ENCODE results near the gene ISG20L2.

Gene ISG20L2

GRCh38 chr1:156692925-156693847, 35.4 kb downstream of the ISG20L2 start:
- peak; percentile 75 for DNase-seq (ENCODE audit: low read depth)
- TF ChIP-seq CTCF (IDR thresholded peaks at IDR 0.05; ENCODE audit: insufficient read depth, low read depth, low read length, missing control alignments) = no peak
- no peak overlapping the region for H3K4me3 ChIP-seq (ENCODE audit: low read length)

GRCh38 chr1:156692441-156692924, 36.1 kb downstream of the ISG20L2 start:
- TF ChIP-seq CTCF (IDR thresholded peaks at IDR 0.05; ENCODE audit: insufficient read depth, low read depth, low read length, missing control alignments) = no peak
- H3K4me3 ChIP-seq (ENCODE audit: low read length) = peak overlapping the region; percentile 5
- peak; percentile 51 for DNase-seq (ENCODE audit: low read depth)

GRCh38 chr1:156691665-156692440, 36.7 kb downstream of the ISG20L2 start:
- DNase-seq (ENCODE audit: low read depth) = peak; percentile 96
- TF ChIP-seq CTCF (IDR thresholded peaks at IDR 0.05; ENCODE audit: insufficient read depth, low read depth, low read length, missing control alignments) = peak; percentile 7
- H3K4me3 ChIP-seq (ENCODE audit: low read length) = no peak overlapping the region

GRCh38 chr1:156691191-156691590, 37.4 kb downstream of the ISG20L2 start:
- TF ChIP-seq CTCF (IDR thresholded peaks at IDR 0.05; ENCODE audit: insufficient read depth, low read depth, low read length, missing control alignments) = no peak
- no peak overlapping the region for H3K4me3 ChIP-seq (ENCODE audit: low read length)
- DNase-seq (ENCODE audit: low read depth) = no peak

GRCh38 chr1:156690675-156691036, 37.9 kb downstream of the ISG20L2 start:
- DNase-seq (ENCODE audit: low read depth) = no peak
- no peak for TF ChIP-seq CTCF (IDR thresholded peaks at IDR 0.05; ENCODE audit: insufficient read depth, low read depth, low read length, missing control alignments)
- H3K4me3 ChIP-seq (ENCODE audit: low read length) = no peak overlapping the region

GRCh38 chr1:156689953-156690674, 38.5 kb downstream of the ISG20L2 start:
- TF ChIP-seq CTCF (IDR thresholded peaks at IDR 0.05; ENCODE audit: insufficient read depth, low read depth, low read length, missing control alignments) = no peak
- peak overlapping the region; percentile 42 for H3K4me3 ChIP-seq (ENCODE audit: low read length)
- DNase-seq (ENCODE audit: low read depth) = peak; percentile 85
